Body of pancreas (tissue), 4 donors: ENCODE measurements around the gene MCM8.

Experiments
- POLR2A ChIP-seq, 3 donors: fragments of 450-650 bp; IDR thresholded peaks; one replicate each; pipeline ENCODE4 v1.6.1; 2016; ENCODE audit warnings: antibody characterized with exemption in 3 of 3, mild to moderate bottlenecking in 2 of 3
- TF ChIP-seq, protein P1 (sequence below), 7 experiments: fragments of 450-650 bp in 4 of 7; fragments of 200-600 bp in 3 of 7; sonication (generic) in 3 of 7; IDR thresholded peaks; one replicate each; pipeline ENCODE4 v1.5.1; 2016 to 2019; ENCODE audit warnings: antibody characterized with exemption in 7 of 7

DNA sequence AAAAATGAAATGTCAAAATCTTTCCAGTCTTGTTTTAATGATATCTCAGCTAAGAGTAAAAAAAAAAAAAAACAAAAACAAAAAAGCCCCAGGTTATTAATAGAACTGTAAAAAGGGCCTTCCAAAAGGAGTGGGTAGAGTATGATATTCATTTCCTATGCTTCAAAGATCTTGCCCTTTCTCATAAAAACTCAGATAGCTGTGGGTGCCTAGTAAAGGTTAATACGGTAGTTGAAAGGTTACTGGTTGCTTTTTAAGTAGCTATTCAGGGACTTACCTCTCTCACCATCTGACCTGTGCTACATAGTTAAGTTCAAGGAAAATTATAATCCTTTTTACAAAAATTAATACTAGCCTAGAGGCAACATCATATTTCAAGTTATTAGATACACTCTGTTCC is 15.1 kb upstream of the MCM8 start:
- TF ChIP-seq, protein P1, sequence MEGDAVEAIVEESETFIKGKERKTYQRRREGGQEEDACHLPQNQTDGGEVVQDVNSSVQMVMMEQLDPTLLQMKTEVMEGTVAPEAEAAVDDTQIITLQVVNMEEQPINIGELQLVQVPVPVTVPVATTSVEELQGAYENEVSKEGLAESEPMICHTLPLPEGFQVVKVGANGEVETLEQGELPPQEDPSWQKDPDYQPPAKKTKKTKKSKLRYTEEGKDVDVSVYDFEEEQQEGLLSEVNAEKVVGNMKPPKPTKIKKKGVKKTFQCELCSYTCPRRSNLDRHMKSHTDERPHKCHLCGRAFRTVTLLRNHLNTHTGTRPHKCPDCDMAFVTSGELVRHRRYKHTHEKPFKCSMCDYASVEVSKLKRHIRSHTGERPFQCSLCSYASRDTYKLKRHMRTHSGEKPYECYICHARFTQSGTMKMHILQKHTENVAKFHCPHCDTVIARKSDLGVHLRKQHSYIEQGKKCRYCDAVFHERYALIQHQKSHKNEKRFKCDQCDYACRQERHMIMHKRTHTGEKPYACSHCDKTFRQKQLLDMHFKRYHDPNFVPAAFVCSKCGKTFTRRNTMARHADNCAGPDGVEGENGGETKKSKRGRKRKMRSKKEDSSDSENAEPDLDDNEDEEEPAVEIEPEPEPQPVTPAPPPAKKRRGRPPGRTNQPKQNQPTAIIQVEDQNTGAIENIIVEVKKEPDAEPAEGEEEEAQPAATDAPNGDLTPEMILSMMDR (IDR thresholded peaks at IDR 0.05): no peak
- no peak for TF ChIP-seq POLR2A (IDR thresholded peaks at IDR 0.05)
